IPS-18c (cell line): Measurements from ENCODE around the gene SLC6A20.

Experiments used
- H3K4me3 ChIP-seq: 2 replicates; pipeline ENCODE4 v1.7.0; 2013; ENCODE audit warnings: low read depth, mild to moderate bottlenecking, low read length, moderate library complexity; ENCODE audit not compliant: insufficient read depth
- H3K9me3 ChIP-seq: one replicate; pipeline ENCODE4 v1.6.1; 2013; ENCODE audit warnings: mild to moderate bottlenecking, low read length, moderate library complexity; ENCODE audit not compliant: control insufficient read depth, insufficient read depth

SLC6A20 gene

DNA sequence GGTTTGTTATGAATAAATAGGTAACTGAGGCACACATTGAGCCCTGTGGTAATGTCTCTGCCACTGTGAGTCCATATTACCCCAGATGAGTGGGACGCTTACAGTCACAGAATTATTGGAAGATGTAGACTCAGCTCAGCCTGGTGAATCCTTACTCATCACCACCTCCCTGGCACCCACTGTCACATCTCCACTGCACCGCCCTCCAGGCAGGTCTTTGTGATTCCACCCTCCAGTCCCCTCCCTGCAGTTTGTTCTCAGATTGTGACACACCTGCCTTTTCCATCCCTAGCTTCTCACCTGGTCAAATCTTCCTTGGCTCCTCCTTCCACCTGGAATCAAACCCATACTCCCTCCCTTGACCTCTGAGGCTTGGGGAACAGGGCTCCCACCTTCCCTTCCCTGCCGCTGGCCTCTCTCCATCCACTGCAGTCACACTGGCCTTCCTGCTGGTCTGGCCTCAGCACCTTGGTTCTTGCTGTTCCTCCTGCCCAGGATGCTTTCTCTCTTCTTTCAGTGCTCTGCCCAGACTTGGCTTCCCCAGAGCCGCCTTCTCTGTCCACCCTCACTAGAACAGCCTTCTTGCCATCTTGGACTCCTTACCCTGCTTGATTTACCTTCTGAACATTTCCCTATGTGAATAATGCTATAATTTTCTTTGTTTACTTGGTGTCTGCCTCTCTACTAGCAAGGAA lies 9.4 kb downstream of the SLC6A20 start:
- H3K4me3 ChIP-seq, result no peak overlapping the region
- no peaks in the 10 kb centered on the region for H3K9me3 ChIP-seq

DNA sequence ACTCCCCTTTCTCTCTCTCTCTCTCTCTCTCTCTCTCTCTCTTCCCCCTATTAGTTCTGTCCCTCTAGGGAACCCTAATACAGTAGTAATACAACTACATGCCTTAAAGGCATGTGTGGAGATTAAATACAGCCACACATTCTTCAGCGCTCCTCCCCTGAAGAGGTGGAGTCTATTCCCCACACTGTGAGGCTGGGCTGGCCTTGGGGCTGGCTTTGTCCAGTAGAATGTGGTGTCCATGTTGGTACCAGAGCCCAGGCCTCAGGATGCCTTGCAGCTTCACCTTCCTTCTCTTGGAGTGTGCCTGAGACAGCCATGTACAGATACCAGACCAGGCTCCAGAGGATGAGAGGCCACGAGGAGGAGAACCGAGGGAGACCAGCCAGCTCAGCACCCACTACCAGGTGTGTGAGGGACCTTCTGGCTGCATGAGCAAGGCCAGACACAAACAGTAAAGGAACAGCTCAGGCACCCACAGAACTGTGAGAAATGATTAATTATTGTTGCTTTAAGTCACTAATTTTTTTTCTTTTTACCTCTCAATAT lies 10.7 kb downstream of the SLC6A20 start:
- Histone ChIP-seq H3K9me3 (no peaks in the 10 kb centered on the region), H3K4me3 (no peak overlapping the region)

- Histone ChIP-seq H3K9me3 (no peaks in the 10 kb centered on the region), H3K4me3 (no peak overlapping the region)
These were observed 12.7 kb downstream of the SLC6A20 start for GRCh38 chr3:45783667-45784066.

DNA sequence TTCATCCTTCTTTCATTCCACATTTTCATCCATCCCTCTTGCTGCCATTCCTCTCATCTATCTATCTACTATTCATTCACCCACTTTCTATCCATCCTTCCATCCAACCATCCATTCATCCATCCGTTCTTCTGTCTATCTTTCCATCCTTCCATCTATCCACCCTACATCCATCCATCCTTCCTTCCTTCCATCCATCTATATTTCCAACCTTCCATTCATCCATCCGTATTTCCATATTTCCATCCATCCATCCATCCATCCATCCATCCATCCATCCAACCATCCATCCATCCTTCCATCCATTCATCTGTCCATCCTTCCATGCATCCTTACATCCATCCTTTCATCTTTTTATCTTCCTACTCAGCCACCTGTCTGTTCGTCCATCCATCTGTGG lies 14.0 kb downstream of the SLC6A20 start:
- H3K9me3 ChIP-seq, result no peaks in the 10 kb centered on the region
- H3K4me3 ChIP-seq, result no peak overlapping the region

- Histone ChIP-seq H3K9me3 (no peaks in the 10 kb centered on the region), H3K4me3 (no peak overlapping the region)
These were observed 14.5 kb downstream of the SLC6A20 start for GRCh38 chr3:45781841-45782240.

DNA sequence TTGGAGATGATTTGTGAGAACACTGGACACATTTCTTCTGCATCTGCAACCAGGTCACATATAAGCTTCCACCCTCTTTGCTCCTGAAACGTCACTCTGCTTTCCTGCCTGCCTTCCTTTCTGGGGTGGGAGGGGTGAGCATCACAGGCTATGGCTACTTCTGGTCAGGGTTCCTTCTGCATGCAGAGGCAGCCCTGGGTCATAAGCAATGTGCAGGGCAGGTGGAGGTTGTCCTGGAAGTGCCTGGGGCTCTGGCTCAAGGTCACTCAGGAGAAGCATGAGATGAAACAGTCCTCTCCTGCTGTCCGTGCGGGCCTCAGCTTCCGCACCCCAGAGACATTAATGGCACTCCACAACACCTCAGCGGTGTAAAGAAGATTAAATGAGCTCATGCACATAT lies 15.1 kb downstream of the SLC6A20 start:
- Histone ChIP-seq H3K4me3 (no peak overlapping the region), H3K9me3 (no peaks in the 10 kb centered on the region)

DNA sequence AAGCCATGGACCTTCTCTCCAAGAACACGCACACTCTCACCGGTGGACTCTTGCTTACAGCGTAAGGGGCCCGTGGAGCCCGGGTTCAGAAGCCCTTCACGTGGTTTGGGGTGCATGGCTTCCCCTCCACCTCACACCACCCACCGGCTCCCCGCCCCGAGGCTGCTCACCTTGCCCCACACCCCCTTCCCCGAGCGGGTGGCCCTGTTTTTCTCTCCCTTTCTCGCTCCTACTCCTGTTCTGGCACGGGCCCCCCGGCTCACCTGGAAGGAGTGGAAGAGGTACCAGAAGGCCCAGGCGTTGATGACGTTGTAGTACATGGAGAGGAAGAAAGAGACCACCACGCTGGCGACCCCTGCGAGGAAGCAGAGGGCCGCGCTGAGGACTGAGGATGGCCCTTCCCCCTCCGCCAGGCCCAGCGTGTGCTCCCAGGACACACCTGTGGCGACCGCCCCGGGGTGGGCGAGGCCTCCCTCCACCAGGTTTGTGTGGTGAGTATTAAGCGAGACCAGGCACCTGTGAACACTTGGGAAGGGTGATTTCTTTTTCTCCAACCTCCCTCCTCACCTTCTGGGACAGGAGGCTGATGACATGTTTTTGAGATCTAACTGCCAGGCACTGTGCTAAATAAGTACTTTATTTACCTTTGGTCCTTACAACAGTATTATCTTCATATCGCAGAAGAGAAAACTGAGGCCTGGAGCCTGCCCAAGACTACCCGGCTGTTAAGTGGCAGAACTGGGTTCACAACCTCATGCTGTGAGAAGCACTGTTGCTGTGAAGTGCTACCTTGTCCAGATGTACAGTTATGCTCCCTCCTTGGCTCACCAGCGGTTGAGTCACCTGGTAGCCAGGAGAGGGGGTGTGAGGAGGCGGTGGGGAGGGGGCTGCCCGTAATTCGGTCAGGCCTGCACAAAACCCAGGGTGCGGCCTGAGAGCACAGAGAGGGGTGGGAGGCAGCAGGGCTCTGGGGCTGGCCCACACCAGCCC lies 16.3 kb downstream of the SLC6A20 start:
- Histone ChIP-seq H3K4me3 (no peak overlapping the region; the same call in 1 of the 2 replicates), H3K9me3 (no peaks in the 10 kb centered on the region)

DNA sequence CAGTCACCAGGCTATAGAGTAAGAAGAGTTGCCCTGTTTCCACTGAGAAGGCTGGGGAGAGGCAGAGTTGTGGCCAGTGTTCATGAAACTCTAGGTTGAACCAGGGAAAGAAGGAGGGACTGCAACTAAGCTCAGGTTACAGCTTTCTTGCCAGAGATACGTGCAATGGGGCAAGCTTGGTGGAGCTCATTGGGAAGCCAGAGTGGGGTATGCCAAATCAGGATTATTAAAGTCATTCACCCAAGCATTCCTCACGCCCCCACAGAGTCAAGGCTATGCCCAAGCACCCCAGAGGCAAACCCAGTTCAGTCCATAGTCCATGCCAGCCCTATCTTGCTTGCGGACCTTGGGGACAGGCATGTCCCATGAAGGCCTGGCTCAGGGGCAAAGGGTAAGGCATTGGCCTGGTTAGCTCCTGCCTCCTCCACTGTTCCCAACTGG lies 17.6 kb downstream of the SLC6A20 start:
- no peak overlapping the region for H3K4me3 ChIP-seq
- no peaks in the 10 kb centered on the region for H3K9me3 ChIP-seq

DNA sequence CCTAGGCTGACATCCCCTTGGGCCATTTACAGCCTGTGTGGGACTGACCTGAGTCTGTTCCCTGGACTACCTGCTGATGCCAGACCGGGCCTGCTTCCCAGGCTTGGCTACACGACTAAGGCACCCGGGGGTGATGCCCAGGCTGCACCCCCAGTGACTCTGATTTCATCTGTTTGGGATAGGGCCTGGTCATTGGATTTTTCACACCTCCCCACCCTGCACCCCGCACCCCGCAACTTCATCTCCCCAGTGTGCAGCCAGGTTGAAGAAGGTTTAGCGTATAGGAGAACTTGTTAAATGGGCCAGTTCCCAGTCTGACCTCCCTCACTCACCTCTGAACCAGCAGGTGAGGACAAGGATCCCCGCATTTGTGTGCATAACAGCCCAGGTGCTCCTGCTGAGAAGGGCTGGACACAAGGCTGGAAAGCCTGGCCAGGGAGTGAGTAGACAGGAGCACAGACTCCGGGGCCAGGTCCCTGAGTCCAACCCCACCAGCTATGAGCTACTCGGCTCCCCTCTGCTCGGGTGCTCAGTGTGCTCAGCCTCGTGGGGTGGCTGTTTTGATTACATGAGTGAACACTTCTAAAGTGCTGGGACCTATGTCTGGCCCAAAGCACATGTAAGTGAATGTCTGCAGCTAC lies 18.5 kb downstream of the SLC6A20 start:
- Histone ChIP-seq H3K9me3 (no peaks in the 10 kb centered on the region), H3K4me3 (no peak overlapping the region)

- no peak overlapping the region for H3K4me3 ChIP-seq
- no peaks in the 10 kb centered on the region for H3K9me3 ChIP-seq
These were observed 19.1 kb downstream of the SLC6A20 start for GRCh38 chr3:45777111-45777745.

- Histone ChIP-seq H3K9me3 (no peaks in the 10 kb centered on the region), H3K4me3 (no peak overlapping the region)
These were observed 19.7 kb downstream of the SLC6A20 start for GRCh38 chr3:45776611-45777010.

GRCh38 chr3:45776301-45776595 lies 20.1 kb downstream of the SLC6A20 start:
- Histone ChIP-seq H3K4me3 (no peak overlapping the region), H3K9me3 (no peaks in the 10 kb centered on the region)

DNA sequence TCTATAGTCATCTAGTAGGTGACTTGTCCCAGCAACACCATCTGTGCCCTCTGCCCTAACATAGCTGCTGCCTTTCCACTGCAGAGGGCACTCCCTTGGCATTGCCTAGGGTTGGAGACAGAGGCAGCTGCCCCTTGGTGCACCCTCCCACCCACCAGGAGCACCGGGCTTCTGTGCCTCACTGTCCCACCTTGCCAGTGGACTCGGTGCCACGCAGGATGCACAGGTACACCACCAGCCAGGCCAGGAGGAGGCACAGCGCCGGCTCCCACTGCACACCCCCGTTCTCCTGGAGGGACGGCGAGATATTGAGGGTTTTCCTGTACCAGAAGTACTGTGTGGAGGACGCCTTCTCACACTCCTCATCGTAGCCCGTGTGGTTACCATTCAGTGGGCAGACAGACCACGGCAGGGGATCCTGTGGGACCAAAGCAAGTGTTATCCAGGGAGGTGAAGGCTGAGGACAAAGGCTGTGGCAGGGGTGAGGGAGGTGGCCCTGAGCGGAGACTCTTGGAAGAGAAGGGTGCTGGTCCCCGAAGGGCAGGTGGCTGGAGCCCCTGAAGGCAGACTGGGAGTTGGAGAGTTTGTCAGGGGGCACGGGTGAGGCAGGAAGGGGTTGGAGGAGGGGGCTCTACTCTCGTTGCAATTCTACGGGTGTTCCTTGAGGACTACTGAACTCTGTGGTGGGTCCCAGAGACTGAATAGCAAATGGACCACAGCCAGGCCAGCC lies 20.6 kb downstream of the SLC6A20 start:
- H3K9me3 ChIP-seq, result no peaks in the 10 kb centered on the region
- no peak overlapping the region for H3K4me3 ChIP-seq

- no peaks in the 10 kb centered on the region for H3K9me3 ChIP-seq
- no peak overlapping the region for H3K4me3 ChIP-seq
These were observed 21.5 kb downstream of the SLC6A20 start for GRCh38 chr3:45774581-45775521.

DNA sequence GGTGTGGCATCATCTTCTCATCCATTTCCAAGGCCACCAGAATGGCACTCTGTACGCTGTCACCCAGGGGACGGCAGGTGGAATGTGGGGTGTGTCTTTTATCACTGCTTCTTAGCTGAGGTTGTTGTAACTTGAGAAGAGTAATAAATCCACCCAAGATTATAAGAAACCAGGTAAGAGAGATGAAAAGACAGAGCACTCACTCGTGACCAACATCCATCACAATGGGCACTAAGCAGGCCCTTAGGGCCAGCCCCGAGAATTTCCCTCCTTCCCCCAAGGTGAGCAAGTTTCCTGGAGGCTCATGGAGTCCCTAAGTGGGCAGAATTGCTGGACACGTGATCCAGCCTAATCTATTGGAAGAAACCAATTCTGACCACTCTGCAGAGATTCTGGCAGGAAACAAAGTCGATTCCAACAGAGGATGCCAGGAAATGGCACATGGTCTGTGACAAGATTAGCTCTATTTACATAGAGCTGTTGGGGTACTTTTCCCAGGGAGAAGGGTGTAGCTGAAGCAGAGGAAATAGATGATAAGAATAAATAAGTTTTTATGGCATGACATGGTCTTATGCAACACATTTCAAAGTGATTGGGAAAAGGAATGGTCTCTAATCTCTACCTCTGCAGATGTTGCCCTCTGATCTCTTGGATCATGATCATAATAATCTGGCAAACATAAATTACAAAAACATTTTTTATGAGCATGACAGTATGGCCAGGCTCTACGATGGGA lies 22.5 kb downstream of the SLC6A20 start:
- Histone ChIP-seq H3K4me3 (no peak overlapping the region), H3K9me3 (no peaks in the 10 kb centered on the region)
